Mucosa of descending colon (tissue), 3 donors: Measurements from ENCODE around the gene LYSET. TPM values are rescaled to one million over a fixed set of nuclear protein-coding genes. Genes with fewer than 3 reads are reported as not detected.

Experiments
- ATAC-seq: fragments of 200-7000 bp; cut with Tn5 transposase; one replicate; pipeline ENCODE4 v1.9.1; 2020; ENCODE audit warnings: mild to moderate bottlenecking, moderate library complexity
- DNase-seq, 3 donors: peaks; one replicate each; pipeline ENCODE4 v3.0.0-alpha.2; 2020
- H3K36me3 ChIP-seq: fragments of 200-600 bp; one replicate; pipeline ENCODE4 v1.8.0; 2021; ENCODE audit warnings: low read depth, mild to moderate bottlenecking
- H3K4me1 ChIP-seq: fragments of 200-600 bp; one replicate; pipeline ENCODE4 v1.8.0; 2021; ENCODE audit warnings: low read depth, mild to moderate bottlenecking
- H3K4me3 ChIP-seq: fragments of 200-600 bp; one replicate; pipeline ENCODE4 v1.8.0; 2021; ENCODE audit warnings: mild to moderate bottlenecking
- H3K9me3 ChIP-seq: fragments of 200-600 bp; one replicate; pipeline ENCODE4 v1.8.0; 2021; ENCODE audit warnings: mild to moderate bottlenecking
- intact Hi-C, 2 donors: fragments of 100-400 bp; cut with DNase I in 1 of 2; cut with micrococcal nuclease in 1 of 2; formaldehyde crosslinking; loops; one replicate each; pipeline versions ENCODE4 v1.11.0 to v1.11.1; 2022; cut with DNase I, micrococcal nuclease
- total RNA-seq, 3 donors: library from RNA; stranded (reverse); fragmentation: NEBNext Ultra II Directional in 2 of 3; extraction: Animal tissue kit (Norgen Biotek cat#: 25700) in 2 of 3; gene quantifications; one replicate each; pipeline versions ENCODE4 v1.2.1 to v1.2.4, GENCODE V29; 2021 to 2023
- TF ChIP-seq, protein P1 (sequence below): fragments of 200-600 bp; IDR thresholded peaks from one replicate; pipeline ENCODE4 v1.8.0; 2022; ENCODE audit warnings: antibody characterized with exemption, mild to moderate bottlenecking
- donor health status: DM: no; HTN: no; CAD: no; lungs with moderate emphysema.
- donor health status: DM: no; HTN: no; CAD: no.
- donor health status: DM: no; HTN: yes; CAD: no.

The LYSET gene
- total RNA-seq, 3 donors from 2014 or later, result 29.0 to 35.0 (median 33.2) TPM

DNA sequence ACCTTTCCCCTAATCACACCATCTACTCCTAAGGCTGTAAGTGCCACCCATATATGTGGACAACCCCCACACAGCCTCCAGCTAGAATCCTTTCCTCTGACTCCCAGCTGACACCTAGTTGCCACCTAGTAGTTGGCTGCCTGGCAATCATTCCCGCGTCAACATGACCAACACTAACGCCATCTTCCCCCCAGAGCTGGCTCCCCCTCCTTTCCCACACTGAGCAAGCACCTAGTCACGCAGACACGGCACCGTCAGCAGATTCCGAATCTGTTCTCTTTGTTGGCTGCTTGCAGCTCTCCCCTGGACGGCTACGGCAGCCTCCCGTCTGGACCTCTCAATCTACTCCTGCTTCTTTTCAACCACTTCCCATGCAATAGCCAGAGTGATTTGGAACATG is 49.7 kb downstream of the LYSET start:
- Histone ChIP-seq H3K4me3 (no peak overlapping the region), H3K9me3 (no peaks in the 10 kb centered on the region), H3K4me1 (no peaks in the 10 kb centered on the region), H3K36me3 (no peaks in the 10 kb centered on the region)
- DNase-seq (no peak), ATAC-seq (no peak)
- TF ChIP-seq, protein P1, sequence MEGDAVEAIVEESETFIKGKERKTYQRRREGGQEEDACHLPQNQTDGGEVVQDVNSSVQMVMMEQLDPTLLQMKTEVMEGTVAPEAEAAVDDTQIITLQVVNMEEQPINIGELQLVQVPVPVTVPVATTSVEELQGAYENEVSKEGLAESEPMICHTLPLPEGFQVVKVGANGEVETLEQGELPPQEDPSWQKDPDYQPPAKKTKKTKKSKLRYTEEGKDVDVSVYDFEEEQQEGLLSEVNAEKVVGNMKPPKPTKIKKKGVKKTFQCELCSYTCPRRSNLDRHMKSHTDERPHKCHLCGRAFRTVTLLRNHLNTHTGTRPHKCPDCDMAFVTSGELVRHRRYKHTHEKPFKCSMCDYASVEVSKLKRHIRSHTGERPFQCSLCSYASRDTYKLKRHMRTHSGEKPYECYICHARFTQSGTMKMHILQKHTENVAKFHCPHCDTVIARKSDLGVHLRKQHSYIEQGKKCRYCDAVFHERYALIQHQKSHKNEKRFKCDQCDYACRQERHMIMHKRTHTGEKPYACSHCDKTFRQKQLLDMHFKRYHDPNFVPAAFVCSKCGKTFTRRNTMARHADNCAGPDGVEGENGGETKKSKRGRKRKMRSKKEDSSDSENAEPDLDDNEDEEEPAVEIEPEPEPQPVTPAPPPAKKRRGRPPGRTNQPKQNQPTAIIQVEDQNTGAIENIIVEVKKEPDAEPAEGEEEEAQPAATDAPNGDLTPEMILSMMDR, result no peak
- intact Hi-C loops, result no loop called here

Other genes starting within 250 kb of the LYSET start
- 100 to 1,000 TPM; 134 to 165 (median 152) TPM for gene ITPK1, start 69.4 kb upstream of the LYSET start, total RNA-seq
- 10 to 100 TPM; 16.9 to 42.6 (median 17.1) TPM for gene MOAP1, start 420 bp upstream of the LYSET start, total RNA-seq
- 10 to 100 TPM; 15.3 to 19.5 (median 18.6) TPM for gene GON7, start 21.7 kb downstream of the LYSET start, total RNA-seq
- gene UBR7, start 21.9 kb downstream of the LYSET start, total RNA-seq, result 10 to 100 TPM; 22.2 to 23.6 (median 22.4) TPM
- 10 to 100 TPM; 39.9 to 59.2 (median 45.6) TPM for gene BTBD7, start 147.7 kb downstream of the LYSET start, total RNA-seq
- gene COX8C, start 161.9 kb downstream of the LYSET start, total RNA-seq, result not detected
- gene UNC79, start 245.6 kb downstream of the LYSET start, total RNA-seq, result under 1 TPM; 0.09 to 0.89 (median 0.12) TPM